H1 (cell line): Measurements from ENCODE around the gene RAB41.

Source experiments
- CHD2 ChIP-seq: IDR thresholded peaks from 2 replicates; pipeline ENCODE4 v1.6.1; 2012; ENCODE audit warnings: low read length, improper control_type of control experiment
- CHD7 ChIP-seq: fragments of 300-600 bp; sonication (generic); IDR thresholded peaks from 2 replicates; pipeline ENCODE4 v1.7.1; 2012; ENCODE audit warnings: low read length, moderate library complexity, mild to moderate bottlenecking, inconsistent platforms; ENCODE audit not compliant: insufficient replicate concordance
- EP300 ChIP-seq, 2 experiments: IDR thresholded peaks; 1 replicate in 1 of 2; 2 replicates in 1 of 2; pipeline ENCODE4 v1.6.1; 2011 to 2012; ENCODE audit warnings: low read depth in 2 of 2, low read length in 2 of 2, mild to moderate bottlenecking in 2 of 2, borderline replicate concordance in 1 of 2, inconsistent platforms in 1 of 2, moderate library complexity in 1 of 2
- RBBP5 ChIP-seq: IDR thresholded peaks from 2 replicates; pipeline ENCODE4 v1.7.1; 2012; ENCODE audit warnings: low read depth, mild to moderate bottlenecking, inconsistent platforms, low read length, moderate library complexity, borderline replicate concordance
- TF ChIP-seq, protein P1 (sequence below), 3 experiments: IDR thresholded peaks; 1 replicate in 2 of 3; 2 replicates in 1 of 3; pipeline versions ENCODE4 v1.5.1 to v1.6.1; 2011; ENCODE audit warnings: low read length in 3 of 3, mild to moderate bottlenecking in 3 of 3, inconsistent platforms in 2 of 3, low read depth in 1 of 3, moderate library complexity in 1 of 3; ENCODE audit not compliant: insufficient read depth in 1 of 3; ENCODE audit errors: control extremely low read depth in 1 of 3

DNA sequence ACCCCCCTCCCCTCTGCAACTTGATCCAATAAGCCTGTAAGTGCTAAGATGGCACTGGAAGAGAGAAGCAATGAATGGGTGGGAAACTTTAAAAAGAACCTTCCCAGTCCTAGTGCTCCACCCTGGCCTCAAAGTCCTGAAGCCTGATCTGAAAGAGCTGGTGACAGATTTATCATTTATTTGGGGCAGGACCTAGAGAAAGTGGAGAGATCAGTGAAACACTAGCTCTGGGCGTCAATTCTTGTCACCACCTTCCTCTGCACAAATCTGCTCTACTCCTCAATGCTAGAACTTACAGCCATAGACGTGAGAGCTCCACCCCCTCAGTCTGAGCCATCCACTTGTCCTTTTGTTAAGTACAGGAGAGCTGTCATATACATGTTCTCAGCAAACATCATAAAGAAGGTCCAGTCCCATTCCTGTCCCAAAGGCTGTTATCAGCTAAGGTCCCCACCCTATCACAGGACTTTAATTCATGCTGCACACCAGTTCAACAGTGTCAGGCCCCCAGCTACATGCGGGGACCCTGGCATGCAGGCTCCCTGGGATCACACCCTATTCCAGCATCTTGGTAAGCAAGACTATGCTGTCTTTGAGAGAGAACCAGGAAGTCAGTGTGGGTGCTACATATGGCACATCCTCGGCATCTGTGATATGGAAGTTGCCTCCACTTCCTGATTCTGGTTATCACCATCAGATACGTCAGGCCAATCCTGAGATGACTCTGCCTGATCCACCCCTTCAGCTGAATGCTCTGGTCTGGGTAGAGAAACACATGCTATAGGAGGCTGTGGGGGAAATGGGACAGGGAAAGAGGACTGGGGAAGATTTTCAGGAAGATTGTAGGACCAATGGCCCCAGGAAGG lies 24.3 kb upstream of the RAB41 start:
- TF ChIP-seq, protein P1, sequence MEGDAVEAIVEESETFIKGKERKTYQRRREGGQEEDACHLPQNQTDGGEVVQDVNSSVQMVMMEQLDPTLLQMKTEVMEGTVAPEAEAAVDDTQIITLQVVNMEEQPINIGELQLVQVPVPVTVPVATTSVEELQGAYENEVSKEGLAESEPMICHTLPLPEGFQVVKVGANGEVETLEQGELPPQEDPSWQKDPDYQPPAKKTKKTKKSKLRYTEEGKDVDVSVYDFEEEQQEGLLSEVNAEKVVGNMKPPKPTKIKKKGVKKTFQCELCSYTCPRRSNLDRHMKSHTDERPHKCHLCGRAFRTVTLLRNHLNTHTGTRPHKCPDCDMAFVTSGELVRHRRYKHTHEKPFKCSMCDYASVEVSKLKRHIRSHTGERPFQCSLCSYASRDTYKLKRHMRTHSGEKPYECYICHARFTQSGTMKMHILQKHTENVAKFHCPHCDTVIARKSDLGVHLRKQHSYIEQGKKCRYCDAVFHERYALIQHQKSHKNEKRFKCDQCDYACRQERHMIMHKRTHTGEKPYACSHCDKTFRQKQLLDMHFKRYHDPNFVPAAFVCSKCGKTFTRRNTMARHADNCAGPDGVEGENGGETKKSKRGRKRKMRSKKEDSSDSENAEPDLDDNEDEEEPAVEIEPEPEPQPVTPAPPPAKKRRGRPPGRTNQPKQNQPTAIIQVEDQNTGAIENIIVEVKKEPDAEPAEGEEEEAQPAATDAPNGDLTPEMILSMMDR (IDR thresholded peaks at IDR 0.05; ENCODE audit: control extremely low read depth in 1 of 3, insufficient read depth in 1 of 3, low read depth in 1 of 3, low read length in 3 of 3) = no peak
- TF ChIP-seq CHD2 (no peak), EP300 (IDR thresholded peaks at IDR 0.05; ENCODE audit: borderline replicate concordance in 1 of 2, low read depth in 2 of 2, low read length in 2 of 2) (no peak), CHD7 (no peak), RBBP5 (no peak)
